IPS-18a (cell line): ENCODE results near the gene RHOF.
A peak's percentile ranks its signal among the peaks of the same experiment; 100 is the strongest.
"Not testable (repeated sequence)": the region's sequence is repeated elsewhere in the genome, so short reads cannot be mapped to it uniquely, and the experiment has no call there.

Experiments used
- H3K27ac ChIP-seq: one replicate; pipeline ENCODE4 v1.5.1; 2013; ENCODE audit warnings: low read length
- H3K27me3 ChIP-seq: one replicate; pipeline ENCODE4 v1.6.1; 2013; ENCODE audit warnings: mild to moderate bottlenecking, low read length; ENCODE audit not compliant: control insufficient read depth, insufficient read depth
- H3K36me3 ChIP-seq: one replicate; pipeline ENCODE4 v1.6.1; 2013; ENCODE audit warnings: low read depth, low read length; ENCODE audit not compliant: control insufficient read depth
- H3K4me1 ChIP-seq: one replicate; pipeline ENCODE4 v1.6.1; 2013; ENCODE audit warnings: low read depth, low read length; ENCODE audit not compliant: control insufficient read depth
- H3K4me3 ChIP-seq: one replicate; pipeline ENCODE4 v1.5.1; 2013; ENCODE audit warnings: low read length
- H3K9ac ChIP-seq: one replicate; pipeline ENCODE4 v1.6.1; 2013; ENCODE audit warnings: mild to moderate bottlenecking, low read length, moderate library complexity
- H3K9me3 ChIP-seq: one replicate; pipeline ENCODE4 v1.6.1; 2013; ENCODE audit warnings: low read depth, low read length; ENCODE audit not compliant: control insufficient read depth

RHOF gene

GRCh38 chr12:121793838-121794533 is 498 bp upstream of the RHOF start:
- Histone ChIP-seq H3K36me3 (no peaks in the 10 kb centered on the region), H3K9ac (peak overlapping the region; percentile 10), H3K9me3 (no peaks in the 10 kb centered on the region), H3K27me3 (no peaks in the 10 kb centered on the region), H3K4me1 (peaks cover 24% of the 10 kb centered on the region), H3K27ac (no peak overlapping the region), H3K4me3 (peak overlapping the region; percentile 64)

DNA sequence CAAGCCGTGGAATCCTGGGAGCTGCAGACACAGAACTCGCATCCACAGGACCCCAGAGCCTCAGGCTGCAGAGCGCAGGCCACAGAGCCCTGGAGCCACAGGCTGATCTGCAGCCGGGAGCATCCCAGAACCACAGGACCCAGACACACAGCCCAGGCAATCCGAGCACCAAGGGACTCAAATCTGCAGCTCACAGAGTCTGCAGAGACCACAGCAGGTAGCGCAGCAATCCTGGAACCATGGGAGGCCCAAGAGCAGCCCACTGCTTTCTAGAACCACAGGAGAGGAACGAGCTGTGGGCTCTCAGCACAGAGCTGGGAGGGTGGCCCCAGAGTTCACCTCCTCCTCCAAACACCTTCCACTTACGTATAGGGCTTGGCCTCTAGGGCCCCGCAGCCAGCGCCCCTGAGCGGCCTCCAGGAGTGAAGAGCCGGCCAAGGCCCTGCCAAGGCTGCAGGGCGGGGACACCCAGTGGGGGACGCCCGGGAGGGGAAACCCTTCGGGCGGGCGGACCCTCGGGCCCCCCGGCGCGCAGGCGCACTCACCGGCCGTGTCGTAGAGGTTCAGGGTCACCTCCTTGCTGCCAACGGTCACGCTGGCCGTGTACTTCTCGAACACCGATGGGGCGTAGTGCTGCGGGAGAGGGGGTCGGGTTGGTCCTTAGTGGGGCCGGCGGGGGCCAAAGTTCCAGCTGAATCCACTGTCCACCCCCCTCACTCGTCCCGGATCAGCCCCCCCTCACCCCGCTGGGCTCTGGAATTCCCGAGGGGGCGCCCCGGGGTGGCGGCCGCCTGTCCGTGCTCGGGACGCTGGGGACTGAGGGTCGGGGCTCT is 665 bp downstream of the RHOF start:
- no peaks in the 10 kb centered on the region for H3K27me3 ChIP-seq
- H3K4me1 ChIP-seq = peaks cover 13% of the 10 kb centered on the region
- H3K27ac ChIP-seq = no peak overlapping the region
- no peaks in the 10 kb centered on the region for H3K36me3 ChIP-seq
- peak overlapping the region; percentile 64 for H3K4me3 ChIP-seq
- H3K9ac ChIP-seq = peak overlapping the region; percentile 14
- no peaks in the 10 kb centered on the region for H3K9me3 ChIP-seq

DNA sequence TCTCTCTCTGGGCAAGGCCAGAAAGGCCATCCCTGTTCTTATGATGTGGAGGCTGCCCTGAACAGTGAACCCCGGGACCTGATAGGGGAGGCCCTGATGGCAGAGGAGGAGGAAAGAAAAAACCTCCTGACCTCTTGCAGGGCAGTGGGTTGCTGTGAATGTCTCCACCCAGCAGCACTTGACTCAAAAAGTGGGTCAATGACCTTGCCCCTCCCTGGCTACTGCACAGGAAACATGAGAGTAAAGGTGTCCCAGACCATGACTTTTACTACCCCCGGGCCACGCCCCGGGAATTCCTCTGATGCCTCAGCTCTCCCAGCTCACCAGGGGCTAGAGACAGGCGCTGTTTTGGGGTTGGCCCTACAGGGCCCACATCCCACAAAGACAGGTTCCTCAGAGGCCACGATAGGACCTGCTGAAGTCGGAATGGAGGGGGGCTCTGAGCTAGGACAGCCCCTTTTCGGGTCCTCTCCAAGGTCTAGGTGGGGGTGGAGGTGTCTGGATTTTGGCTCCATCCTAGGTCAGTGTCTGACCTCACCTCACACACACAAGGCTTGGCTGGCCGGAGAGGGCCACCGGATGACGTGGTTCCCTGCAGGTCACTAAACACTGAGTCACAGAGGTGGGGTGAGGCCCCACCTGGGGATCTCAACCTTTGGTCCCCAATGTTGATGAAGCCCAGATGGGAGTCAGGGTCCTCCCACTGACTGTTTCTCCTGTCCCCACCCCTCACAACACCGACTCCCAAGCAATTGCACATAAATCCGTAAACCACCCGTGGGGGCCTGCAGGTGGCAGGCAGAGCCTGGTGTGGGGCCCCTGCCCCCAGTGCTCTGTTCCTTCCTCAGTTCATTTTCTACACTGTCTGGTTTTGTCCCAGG is 1.6 kb downstream of the RHOF start:
- Histone ChIP-seq H3K9ac (no peak overlapping the region), H3K4me1 (peaks cover 7% of the 10 kb centered on the region), H3K36me3 (no peaks in the 10 kb centered on the region), H3K27ac (no peak overlapping the region), H3K27me3 (no peaks in the 10 kb centered on the region), H3K9me3 (no peaks in the 10 kb centered on the region), H3K4me3 (peak overlapping the region; percentile 64)

GRCh38 chr12:121790785-121791184 is 2.7 kb downstream of the RHOF start:
- H3K36me3 ChIP-seq, H3K27me3 ChIP-seq, H3K27ac ChIP-seq, H3K9me3 ChIP-seq, H3K9ac ChIP-seq, H3K4me3 ChIP-seq, H3K4me1 ChIP-seq: not testable (repeated sequence)

DNA sequence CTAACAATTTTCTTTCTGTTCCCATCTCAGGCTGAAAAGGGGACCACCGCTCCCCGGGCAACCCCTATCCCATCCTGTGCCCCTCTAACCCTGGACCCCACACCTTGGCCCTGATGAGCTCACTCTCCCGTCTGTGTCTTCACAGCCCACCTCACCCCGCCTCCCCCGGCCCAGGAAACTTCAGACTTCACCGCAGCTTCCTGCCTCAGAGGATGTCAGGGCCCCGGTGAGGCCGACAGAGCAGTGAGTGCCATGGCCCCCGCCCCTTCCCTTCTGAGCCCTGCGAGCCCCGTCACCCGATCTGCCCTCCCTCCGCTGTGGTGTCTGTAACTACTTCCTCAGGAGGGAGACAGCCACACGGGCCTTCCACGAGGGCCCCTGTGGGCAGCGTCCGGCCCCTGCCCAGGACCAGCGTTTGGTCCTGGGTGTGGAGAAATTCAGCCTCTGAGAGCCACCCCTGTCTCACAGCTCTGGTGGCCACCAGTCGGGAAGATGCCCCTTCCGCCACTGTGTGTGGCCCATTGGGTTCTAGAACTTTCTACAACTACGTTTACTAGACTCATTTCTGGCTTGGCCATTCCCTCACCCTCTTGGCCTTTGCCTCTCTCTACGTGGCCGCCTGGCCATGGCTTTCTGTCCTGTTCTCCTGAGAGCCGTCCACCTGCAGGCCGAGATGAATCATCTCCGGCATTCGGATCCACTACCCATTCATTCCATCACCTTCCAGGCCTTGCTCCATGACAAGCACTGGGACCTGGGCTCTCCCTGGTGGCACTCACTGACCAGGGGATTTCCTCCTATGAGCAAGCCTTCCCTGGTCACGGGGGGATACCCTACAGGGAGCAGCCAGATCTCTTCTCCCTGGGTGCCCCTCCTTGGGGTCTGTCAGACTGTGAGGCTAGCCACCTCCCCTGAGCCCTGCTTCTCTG is 3.4 kb downstream of the RHOF start:
- H3K9ac ChIP-seq = no peak overlapping the region
- H3K4me1 ChIP-seq = peaks cover 7% of the 10 kb centered on the region
- no peaks in the 10 kb centered on the region for H3K9me3 ChIP-seq
- no peaks in the 10 kb centered on the region for H3K36me3 ChIP-seq
- H3K27me3 ChIP-seq = no peaks in the 10 kb centered on the region
- no peak overlapping the region for H3K4me3 ChIP-seq
- no peak overlapping the region for H3K27ac ChIP-seq

- Histone ChIP-seq H3K9me3 (no peaks in the 10 kb centered on the region), H3K9ac (no peak overlapping the region), H3K4me1 (peaks cover 1% of the 10 kb centered on the region), H3K27me3 (no peaks in the 10 kb centered on the region), H3K36me3 (no peaks in the 10 kb centered on the region), H3K27ac (no peak overlapping the region), H3K4me3 (no peak overlapping the region)
Observed at GRCh38 chr12:121789233-121789781, 4.2 kb downstream of the RHOF start.

- Histone ChIP-seq H3K9me3 (no peaks in the 10 kb centered on the region), H3K36me3 (no peaks in the 10 kb centered on the region), H3K4me3 (no peak overlapping the region), H3K9ac (no peak overlapping the region), H3K27ac (no peak overlapping the region), H3K27me3 (no peaks in the 10 kb centered on the region), H3K4me1 (no peaks in the 10 kb centered on the region)
Observed at GRCh38 chr12:121788176-121788818, 5.2 kb downstream of the RHOF start.

GRCh38 chr12:121787063-121788025 is 6.1 kb downstream of the RHOF start:
- Histone ChIP-seq H3K36me3 (no peaks in the 10 kb centered on the region), H3K9me3 (no peaks in the 10 kb centered on the region), H3K4me1 (no peaks in the 10 kb centered on the region), H3K4me3 (no peak overlapping the region), H3K27ac (no peak overlapping the region), H3K9ac (no peak overlapping the region), H3K27me3 (no peaks in the 10 kb centered on the region)

- H3K27ac ChIP-seq = no peak overlapping the region
- peaks cover 5% of the 10 kb centered on the region for H3K4me1 ChIP-seq
- H3K4me3 ChIP-seq = no peak overlapping the region
- H3K27me3 ChIP-seq = no peaks in the 10 kb centered on the region
- no peak overlapping the region for H3K9ac ChIP-seq
- H3K9me3 ChIP-seq = no peaks in the 10 kb centered on the region
- H3K36me3 ChIP-seq = no peaks in the 10 kb centered on the region
Observed at GRCh38 chr12:121786440-121786825, 7.1 kb downstream of the RHOF start.
